Peyer's patch (tissue), 4 donors: ENCODE data around the gene ARPP21.

Experiments used
- CTCF ChIP-seq, 6 experiments: fragments of 450-650 bp in 4 of 6; fragments of 200-600 bp in 2 of 6; sonication (generic) in 1 of 6; IDR thresholded peaks; one replicate each; pipeline ENCODE4 v1.5.1; 2017 to 2019; ENCODE audit warnings: antibody characterized with exemption in 6 of 6, mild to moderate bottlenecking in 3 of 6, moderate library complexity in 1 of 6
- POLR2A ChIP-seq, 2 donors: fragments of 450-650 bp; IDR thresholded peaks; one replicate each; pipeline ENCODE4 v1.5.1; 2017; ENCODE audit warnings: antibody characterized with exemption in 2 of 2, mild to moderate bottlenecking in 2 of 2, moderate library complexity in 2 of 2

- TF ChIP-seq CTCF (IDR thresholded peaks at IDR 0.05) (no peak), POLR2A (IDR thresholded peaks at IDR 0.05) (no peak)
Observed at GRCh38 chr3:35647461-35647860, 8.1 kb downstream of the ARPP21 start.
